Fibroblast of skin of back (primary cell): ENCODE data around the gene DCST2.
A peak's percentile ranks its signal among the peaks of the same experiment; 100 is the strongest.

Experiments used
- DNase-seq: peaks from one replicate; pipeline ENCODE4 v3.0.0-alpha.2; 2013

Gene DCST2

DNA sequence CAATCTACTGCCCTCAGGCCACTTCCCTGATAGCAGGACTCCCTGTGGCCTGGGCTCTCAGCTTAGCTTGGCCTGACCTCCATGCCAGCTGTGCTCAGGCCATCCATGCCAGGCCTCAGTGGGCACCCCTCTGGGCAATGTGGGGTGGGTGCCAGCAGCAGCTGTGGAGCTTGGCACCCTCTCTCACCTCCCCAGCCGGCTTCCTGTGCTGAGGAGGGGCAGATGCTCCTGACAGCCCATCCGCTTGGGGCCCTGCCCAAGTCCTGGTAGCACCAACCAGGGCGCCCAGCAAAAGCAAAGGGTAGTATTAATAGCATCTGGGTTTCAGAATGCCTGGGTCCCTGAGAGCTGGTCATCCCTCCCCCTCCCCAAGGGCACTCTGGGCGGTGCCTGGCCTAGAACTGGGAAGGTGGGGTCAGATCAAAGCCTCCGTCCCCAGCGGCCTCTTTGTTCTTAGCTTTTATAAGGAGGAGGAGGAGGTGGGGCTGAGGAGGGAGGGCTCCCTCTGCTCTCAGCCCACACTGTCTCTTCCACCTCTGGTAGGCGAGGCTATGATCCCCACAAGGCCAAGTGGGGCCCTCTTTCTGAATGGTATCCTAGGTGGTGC is 36.1 kb upstream of the DCST2 start:
- DNase-seq = no peak

DNA sequence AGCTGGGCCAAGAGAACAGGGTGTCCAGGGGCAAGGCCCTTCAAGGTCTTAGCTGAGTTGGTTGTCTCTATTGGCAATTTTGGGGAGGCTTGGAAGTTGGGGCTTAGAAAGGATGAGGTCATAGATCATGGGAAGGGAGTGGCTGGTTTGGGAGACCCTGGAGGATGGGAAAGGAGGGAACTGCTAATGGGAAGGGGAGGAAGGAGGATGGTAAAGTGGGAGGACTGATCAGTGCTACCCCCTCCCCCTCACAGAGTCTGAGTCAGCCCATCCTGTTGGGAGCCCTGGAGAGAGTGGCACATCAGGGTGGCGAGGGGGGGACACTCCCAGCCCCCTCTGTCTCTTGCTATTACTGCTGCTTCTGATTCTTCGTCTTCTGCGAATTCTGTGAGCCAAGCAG is 35.0 kb upstream of the DCST2 start:
- no peak for DNase-seq

DNA sequence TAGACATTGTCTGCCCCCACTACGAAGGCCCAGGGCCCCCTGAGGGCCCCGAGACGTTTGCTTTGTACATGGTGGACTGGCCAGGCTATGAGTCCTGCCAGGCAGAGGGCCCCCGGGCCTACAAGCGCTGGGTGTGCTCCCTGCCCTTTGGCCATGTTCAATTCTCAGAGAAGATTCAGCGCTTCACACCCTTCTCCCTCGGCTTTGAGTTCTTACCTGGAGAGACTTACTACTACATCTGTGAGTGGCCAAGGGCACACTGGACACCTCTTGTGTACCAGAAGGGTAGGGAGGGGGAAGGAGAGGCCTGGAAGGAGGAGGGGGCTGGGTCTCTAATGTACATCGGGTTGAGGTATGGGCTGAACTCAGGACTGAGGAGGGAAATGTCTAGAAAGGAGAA is 33.2 kb upstream of the DCST2 start:
- DNase-seq = no peak

DNA sequence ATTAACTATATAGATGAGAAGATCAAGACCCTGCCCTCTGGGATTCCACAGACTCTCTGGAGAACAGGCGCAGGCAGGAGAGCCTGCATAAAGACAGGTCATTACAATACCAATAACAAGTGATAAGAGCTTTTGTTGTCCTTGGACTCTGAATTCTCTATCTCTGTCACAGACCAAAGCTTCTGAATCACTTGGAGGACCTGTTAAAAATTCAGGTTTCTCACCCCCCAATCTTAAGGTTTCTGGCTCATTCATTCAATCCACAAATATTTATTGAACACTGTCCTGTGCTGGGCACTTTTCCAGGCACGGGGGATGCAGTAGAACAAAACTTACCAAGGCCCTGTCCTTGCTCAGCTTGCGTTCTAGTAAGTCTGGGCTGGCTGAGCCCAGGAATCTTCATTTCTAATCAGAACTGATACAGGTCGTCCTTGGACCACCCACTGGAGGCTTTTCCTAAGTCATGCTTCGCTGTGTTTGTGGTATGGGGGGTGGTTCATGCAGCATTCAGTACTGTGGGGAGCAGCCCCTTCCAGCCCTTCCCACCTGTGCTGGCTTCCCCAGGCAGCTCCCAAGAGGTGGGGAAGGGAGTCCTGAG is 31.4 kb upstream of the DCST2 start:
- DNase-seq = no peak

DNA sequence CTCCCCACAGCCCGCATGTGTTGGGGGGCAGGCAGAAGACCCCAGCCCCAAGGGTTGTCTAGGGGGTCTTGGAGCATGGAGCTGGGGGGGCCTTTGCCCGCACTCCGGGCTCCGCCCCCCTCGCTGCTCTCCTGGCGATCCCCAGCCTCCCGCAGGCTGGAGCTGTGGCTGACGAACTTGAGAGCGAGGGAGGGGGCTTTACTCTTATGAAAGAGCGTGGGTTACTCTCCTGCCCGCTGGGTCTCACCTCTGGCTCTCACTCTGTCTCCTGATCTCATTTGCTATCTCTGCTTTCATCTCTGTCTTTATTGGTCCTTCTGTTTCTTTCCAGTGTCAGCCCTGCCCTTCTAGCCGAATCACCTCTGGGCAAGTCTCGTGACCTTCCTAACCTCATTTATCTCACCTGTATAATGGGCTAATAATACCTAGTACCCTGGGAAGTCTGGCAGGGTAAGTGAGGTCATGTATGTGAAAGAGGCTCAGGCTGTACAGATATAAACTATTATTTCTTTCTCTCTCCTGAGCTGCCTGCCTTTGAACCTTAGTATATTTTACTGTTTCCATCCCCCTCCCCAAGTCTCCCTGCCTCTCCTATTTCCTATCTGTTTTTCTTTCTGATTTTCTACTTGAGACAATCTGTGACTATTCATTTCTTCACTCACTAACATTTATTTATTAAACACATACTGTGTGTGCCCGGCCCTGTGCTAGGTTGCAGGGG is 30.7 kb upstream of the DCST2 start:
- peak; percentile 33 for DNase-seq

DNA sequence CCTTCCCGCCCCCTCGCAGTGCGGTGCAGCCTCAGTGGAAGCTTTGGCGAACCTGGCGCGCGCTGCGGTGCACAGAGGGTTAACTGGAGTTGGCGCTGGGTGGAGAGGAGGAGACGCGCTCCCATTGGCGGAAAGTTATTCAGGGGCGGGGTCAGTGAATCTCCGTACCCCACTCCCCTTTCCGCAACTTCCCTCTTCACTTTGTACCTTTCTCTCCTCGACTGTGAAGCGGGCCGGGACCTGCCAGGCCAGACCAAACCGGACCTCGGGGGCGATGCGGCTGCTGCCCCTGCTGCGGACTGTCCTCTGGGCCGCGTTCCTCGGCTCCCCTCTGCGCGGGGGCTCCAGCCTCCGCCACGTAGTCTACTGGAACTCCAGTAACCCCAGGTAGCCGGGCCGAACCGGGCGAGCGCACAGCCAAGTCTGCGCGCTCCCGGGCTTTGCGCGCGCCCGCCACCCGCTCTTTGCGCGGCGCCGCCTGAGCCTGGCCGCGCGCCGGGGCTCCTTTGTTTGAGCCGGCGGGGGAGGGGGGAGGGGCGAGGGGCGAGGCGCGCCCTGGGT is 30.0 kb upstream of the DCST2 start, which contains the start of gene EFNA4:
EFNA4 (plus strand) TSS at position 191 of the 561 bp plus-strand sequence; CDS start at position 275, 84 bp downstream.
- peak; percentile 83 for DNase-seq

DNA sequence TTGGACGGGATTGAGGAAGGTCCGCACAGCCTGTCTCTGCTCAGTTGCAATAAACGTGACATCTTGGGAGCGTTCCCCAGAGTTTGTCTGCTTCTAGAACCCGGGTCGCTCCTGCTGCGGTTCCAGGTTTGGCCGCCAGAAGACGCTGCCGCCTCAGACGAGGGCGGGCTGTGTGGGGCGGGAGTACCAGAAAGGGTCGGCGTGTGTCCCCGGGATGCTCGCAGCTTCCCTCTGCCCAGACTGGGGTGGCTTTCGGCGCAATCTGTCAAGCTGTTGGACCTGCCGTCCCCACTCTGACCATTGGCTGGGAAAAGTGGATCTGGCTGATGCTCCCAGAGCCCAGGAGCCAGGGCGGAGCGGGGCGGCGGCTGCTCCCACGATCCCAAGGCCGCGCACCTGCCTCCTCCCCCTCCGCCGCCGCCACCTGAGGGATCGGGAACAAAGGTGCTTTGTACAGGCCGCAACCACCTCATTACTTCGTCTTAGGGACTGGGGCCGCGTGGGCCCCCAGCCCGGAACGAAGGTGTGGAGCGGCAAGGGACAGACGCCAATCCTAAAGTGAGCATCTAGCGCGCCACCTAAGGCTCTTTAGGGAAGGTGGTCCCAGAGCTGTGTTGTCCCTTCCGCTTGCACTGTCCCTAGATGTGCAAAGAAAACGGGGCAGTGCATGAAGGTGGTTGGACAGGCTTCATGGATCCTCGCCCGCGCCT is 29.3 kb upstream of the DCST2 start:
- peak; percentile 43 for DNase-seq

DNA sequence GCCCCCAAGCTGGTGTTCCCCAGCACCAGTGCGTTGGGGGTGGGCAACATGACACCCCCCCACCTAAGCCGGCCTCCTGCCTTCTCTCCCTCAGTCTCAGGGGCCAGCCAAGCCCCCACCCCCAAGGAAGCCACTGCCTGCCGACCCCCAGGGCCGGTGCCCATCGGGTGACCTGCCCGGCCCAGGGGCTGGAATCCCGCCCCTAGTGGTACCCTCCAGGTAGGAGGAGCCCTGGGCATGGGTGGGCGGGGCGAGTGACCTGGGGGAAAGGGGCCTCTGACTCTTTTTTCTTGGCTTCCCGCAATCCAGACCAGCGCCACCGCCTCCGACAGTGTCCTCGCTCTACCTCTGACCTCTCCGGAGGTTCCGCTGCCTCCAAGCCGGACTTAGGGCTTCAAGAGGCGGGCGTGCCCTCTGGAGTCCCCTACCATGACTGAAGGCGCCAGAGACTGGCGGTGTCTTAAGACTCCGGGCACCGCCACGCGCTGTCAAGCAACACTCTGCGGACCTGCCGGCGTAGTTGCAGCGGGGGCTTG is 28.6 kb upstream of the DCST2 start:
- no peak for DNase-seq

DNA sequence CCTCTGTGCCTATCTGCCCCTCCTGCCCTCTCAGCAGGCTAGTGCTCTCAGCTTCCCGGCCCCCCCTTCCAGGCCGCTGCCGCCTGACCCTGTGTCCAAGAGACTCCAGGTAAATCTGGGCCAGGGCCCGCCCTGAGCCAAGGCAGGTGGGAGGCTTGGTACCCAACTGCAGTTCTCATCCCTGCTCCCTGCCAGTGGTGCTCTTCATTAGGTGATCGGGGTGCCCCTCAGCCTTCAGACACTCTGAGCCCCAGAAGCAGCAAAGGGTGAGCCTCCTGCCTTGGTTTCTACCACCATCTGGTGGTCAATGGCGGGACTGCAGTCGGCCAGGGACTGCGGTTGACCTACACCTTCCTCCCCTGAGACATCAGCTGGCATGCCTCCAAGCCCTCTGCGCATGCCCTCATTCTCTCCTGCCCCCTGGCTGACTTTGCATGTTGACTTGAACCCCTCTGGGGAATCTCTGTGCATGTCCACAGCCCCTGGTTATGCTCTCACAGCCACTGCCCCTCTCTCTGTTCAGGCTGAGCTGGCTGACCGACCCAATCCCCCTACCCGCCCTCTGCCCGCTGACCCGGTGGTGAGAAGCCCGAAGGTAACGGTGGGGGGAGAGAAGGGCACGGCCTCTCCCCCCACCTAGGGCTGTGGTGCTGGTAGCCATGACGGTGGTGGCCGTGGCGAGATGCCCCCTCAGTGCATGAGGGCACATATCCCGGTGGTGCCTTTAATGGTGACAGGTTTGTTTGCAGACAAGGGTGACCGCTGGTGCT is 28.0 kb upstream of the DCST2 start:
- DNase-seq = peak; percentile 78

DNA sequence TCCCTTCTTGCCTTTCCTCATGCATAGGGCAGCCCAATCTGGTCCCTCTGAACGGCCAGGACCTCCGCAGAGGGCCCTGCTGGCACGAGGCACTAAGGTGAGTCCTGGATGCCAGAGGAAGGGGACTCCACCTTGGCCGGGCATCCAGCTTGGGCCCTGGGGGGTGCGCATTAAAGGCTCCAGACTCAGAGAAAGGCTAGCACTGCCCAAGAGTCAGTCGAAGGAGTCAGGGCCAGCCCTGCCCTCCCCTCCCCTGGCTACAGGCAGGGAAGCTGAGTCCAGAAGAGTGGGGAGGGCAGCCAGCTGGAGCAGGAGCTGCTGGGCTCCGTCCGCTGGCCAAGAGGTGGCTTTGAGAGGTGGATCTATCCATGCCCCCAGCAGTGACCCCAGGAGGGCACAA is 27.2 kb upstream of the DCST2 start:
- DNase-seq = no peak

DNA sequence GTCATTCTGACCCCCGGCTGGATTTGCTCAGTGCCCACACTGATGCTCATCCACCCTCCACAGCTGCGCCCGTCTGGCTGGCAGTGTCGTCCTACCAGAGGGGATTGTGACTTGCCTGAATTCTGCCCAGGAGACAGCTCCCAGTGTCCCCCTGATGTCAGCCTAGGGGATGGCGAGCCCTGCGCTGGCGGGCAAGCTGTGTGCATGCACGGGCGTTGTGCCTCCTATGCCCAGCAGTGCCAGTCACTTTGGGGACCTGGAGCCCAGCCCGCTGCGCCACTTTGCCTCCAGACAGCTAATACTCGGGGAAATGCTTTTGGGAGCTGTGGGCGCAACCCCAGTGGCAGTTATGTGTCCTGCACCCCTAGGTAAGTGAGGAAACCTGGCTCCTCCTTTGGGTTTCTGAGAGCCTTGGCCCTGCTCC is 24.2 kb upstream of the DCST2 start:
- DNase-seq = no peak

DNA sequence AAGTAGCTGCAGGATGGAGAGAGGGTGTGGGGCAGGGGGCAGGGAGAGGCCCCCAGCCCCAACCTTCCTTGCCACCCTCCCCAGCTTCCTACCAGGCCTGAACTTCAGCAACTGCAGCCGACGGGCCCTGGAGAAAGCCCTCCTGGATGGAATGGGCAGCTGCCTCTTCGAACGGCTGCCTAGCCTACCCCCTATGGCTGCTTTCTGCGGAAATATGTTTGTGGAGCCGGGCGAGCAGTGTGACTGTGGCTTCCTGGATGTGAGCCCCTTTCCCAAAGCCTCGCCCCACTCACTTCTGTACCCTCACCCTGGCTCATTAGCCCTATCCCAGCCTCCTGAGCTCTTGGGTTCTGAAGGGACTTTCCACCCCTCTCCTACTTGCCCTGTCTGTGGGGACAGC is 23.5 kb upstream of the DCST2 start:
- DNase-seq = no peak

DNA sequence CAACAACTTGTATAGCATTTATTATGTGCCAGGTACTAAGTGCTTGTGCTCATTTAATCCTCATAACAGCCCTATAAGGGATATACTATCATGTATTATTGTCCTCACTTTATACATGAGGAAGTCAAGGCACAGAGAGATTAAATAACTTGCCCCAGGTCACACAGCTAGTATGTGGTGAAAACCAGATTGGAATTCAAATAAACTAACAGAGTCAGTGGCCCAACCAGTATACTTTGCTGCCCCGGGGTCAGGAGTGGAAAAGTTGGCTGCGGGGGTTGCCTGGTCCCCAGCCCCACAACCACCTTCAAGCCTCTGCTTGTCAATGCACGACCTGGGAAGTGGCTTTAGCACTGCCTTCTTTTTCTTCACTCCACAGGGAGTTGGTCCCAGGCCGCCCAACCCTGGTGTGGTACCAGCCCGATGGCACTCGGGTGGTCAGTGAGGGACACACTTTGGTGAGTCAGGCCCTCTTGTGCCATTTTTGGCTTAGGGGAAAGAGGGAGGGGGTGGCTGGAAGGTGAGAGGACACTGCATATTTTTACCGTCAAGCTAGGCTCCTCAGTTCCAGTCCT is 20.0 kb upstream of the DCST2 start:
- DNase-seq = no peak

DNA sequence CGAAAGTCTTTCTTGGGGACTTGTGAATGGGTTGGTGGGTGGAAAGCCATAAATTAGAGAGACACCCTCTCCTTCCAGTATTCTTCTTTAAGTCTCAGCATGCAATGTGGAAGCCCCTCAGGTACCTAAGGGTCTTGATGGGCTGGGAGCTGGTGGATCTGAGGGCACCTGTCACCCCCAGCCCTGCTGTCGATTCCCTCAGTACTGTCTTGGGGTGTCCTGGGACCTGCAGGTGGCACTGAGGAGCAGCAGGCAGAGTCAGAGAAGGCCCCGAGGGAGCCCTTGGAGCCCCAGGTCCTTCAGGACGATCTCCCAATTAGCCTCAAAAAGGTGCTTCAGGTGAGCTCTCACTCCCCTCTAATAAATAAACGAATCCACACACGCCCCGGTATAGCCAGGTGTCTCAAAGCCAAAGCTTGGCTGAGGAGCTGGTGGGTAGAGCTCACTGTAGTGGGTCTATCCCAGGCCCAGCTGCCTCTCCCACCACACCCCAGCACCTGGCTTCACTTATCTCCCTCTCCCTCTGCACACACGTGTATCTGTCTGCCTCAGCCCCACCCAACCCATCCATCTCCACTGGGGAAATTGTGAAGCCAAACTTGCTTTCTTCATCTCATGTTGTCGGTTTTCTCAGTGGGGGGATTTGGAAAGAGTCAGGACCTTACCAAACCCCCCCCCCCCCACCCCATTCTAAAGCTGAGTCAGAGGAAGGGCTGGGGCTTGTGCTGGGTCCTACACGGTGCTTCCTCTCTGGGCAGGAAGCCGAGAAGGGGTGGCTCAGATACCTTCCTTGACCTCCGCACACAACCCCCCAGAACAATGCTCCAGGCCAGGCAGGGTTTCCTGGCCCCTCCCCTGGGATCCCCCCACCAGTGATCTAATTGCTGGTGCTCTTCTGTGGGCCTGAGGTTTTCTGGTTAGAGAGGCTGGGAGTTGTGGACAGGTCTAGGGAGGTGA is 19.1 kb upstream of the DCST2 start:
- no peak for DNase-seq

DNA sequence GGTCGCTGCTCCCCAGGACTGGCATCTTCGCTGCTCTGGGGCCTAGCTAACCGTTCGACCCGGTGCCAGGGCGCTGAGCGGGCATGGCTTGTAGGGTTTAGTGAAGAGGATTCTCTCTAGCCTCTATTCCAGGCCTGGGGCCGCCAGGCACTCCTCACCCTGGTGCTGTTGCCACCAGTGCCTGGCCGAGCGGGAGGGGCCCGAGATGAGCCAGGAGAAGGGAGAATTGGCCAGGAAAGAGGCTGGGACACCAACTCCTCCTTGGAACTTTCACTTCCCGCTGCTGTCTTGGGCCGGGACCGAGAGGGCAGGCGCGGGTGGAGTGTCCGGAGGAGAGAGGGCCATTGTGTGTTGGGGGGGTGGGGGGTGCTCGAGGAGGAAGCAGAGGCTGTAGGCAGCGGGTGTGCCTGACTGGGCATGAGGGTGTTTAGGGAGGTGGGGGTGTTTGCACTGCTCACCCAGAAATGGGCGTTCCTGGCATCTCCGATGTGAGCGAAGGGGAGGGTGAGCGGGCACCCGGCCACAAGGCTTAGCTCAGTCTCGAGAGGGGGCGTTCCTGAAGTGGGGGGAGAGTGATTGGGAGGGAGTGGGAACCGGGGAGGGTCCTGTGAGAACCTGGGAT is 18.3 kb upstream of the DCST2 start:
- peak; percentile 26 for DNase-seq

DNA sequence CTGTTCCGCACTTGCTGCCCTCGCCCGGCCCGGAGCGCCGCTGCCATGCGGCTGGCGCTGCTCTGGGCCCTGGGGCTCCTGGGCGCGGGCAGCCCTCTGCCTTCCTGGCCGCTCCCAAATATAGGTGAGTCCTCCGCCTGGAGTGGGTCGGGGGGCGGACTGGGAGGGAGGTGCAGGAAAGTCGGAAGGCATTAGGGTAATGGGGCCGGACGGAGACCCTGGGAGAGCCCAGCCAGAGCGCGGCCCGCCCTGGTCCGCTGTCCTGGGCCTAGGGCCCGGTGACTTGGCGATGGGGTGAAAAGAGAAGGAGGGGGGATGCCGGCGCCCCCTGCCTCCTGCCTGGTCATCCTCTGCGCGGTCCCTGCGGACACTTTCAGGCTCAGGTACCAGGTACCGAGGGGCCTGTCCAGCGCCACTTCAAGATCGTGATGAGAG is 17.8 kb upstream of the DCST2 start:
- no peak for DNase-seq

DNA sequence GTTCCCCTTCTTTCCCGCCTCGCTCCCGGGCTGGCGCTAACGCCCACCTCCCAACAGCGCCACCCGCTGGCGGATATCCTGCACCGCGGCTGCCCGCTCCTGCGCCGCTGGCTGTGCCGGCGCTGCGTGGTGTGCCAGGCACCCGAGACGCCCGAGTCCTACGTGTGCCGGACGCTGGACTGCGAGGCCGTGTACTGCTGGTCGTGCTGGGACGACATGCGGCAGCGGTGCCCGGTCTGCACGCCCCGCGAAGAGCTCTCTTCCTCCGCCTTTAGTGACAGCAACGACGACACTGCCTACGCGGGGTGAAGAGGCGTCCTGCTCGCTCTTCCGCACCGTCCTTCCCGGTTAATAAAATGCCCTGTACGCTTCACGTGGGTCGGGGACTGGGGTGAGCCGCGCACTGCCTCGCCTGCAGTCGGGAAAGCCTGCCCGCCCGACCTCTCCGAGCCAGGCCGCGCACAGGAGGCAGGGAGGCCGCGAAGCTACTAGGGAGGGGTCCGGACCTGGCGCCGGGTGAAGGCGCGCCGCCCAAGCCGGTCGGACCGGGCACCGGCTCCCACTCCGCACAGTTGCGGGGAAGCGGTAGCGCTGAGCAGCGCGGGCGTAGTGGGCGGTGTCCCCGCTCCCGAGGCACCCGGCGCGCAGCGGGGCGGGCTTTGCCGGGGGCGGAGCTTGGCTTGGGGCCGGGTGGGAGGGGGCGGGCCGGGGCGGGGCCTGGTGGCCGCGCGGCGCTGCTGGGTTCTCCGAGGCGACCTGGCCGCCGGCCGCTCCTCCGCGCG is 17.2 kb upstream of the DCST2 start, which contains the start of gene ADAM15:
ADAM15 (plus strand) TSS at position 757 of the 782 bp plus-strand sequence. CDS start 71 bp downstream, outside the sequence.
- DNase-seq = peak; percentile 72

DNA sequence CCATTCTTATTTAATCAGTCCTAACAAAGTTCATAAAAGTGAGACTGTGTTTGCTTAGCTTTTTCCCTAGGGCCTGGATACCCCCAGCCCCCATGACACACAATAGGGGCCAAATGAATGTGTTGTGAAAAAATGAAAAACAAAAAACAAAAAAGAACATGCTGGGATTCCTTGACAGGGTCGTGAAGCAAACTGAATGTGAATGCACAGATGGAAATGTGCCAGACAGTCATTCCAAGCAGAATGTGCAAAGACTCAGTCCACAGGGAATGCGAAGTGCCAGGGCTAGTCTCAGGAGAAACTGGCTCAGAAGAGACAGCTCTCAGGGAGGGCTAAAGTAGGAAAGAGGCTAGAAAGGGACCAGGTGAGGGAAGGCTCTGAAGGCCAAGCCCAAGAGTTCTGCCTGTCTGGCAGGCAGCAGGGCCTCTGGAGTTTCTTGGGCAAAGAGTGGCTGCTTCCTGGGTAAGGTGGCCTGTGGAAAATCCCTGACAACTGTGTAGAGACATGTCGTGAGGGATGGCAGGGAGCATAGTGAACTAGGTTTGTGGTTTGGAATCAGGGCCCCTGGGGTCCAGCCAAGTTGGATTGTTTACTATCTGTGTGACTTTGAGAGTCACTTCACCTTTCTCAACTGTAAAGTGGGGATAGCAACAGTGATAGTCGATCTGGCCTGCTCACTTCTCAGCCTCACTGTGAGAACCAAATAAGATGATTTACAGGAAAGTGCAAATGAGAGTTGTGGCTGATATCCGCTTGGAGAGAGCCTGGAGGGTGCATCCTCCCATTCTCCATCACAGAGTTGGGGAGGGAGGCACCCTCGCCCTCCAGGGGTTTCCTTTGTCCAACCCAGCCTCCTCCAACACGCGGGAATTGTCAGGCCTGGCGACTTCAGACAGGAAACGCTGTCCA is 16.3 kb upstream of the DCST2 start:
- DNase-seq = peak; percentile 78
